Parathyroid adenoma (tissue), 2 donors: ENCODE results near the gene SOS1.

Experiments
- H2AFZ ChIP-seq: fragments of 300-600 bp; sonication (generic); one replicate; pipeline ENCODE4 v1.7.0; 2017; ENCODE audit warnings: antibody characterized with exemption, mild to moderate bottlenecking
- H3K27ac ChIP-seq: fragments of 300-600 bp; sonication (generic); one replicate; pipeline ENCODE4 v1.7.0; 2017
- H3K27me3 ChIP-seq: fragments of 300-600 bp; sonication (generic); one replicate; pipeline ENCODE4 v1.7.0; 2017; ENCODE audit warnings: low read length; ENCODE audit not compliant: control insufficient read depth, insufficient read depth
- H3K36me3 ChIP-seq: fragments of 300-600 bp; sonication (generic); one replicate; pipeline ENCODE4 v1.7.0; 2017; ENCODE audit warnings: low read length; ENCODE audit not compliant: control insufficient read depth, insufficient read depth
- H3K4me1 ChIP-seq: fragments of 300-600 bp; sonication (generic); one replicate; pipeline ENCODE4 v1.7.0; 2017; ENCODE audit warnings: control low read depth
- H3K4me2 ChIP-seq: fragments of 300-600 bp; sonication (generic); one replicate; pipeline ENCODE4 v1.7.0; 2017; ENCODE audit warnings: low read length
- H3K4me3 ChIP-seq: fragments of 300-600 bp; sonication (generic); one replicate; pipeline ENCODE4 v1.7.0; 2017; ENCODE audit warnings: low read depth, low read length
- H3K79me2 ChIP-seq: fragments of 300-600 bp; sonication (generic); one replicate; pipeline ENCODE4 v1.7.0; 2017; ENCODE audit warnings: control low read depth
- H3K9ac ChIP-seq: fragments of 300-600 bp; sonication (generic); one replicate; pipeline ENCODE4 v1.7.0; 2017; ENCODE audit warnings: mild to moderate bottlenecking
- H3K9me3 ChIP-seq: fragments of 300-600 bp; sonication (generic); one replicate; pipeline ENCODE4 v1.7.0; 2017; ENCODE audit warnings: low read length; ENCODE audit not compliant: control insufficient read depth
- TF ChIP-seq, protein P1 (sequence below): fragments of 300-600 bp; sonication (generic); IDR thresholded peaks from one replicate; pipeline ENCODE4 v1.7.0; 2017; ENCODE audit warnings: antibody characterized with exemption, mild to moderate bottlenecking
- donor health status: primary hyperparathyroidism.

Gene SOS1

DNA sequence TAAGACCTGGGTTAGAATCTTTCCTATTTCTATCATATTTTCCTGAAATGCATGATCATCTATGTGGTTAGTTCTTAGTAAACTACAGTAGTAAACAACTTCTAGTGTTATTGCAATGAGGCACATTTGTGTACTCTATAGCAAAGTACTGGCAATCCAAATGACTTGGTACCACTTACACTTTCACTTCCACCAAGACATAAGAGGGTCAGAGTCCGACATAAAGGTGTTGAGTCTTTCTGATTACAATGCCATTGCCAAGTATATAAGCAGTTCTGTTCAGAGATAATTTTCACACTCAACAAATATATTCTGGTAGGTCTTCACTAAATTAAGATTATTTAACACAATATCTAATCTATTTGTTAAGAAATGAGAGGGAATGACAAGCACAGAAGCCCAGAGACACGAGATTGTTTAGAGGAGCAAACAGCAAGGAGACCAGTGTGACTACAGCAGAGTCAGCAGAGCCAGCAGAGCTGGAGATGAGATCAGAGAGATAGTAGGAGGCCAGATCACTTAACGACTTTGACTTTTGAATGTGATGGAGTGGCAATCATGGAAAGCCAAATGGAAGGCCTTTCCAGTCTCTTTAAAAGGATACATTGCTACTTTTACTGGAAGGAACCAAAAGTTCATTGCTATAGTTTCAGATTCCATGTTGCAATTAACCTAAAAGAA, 27.5 kb downstream of the SOS1 start:
- Histone ChIP-seq H3K9me3 (no peaks in the 10 kb centered on the region), H3K79me2 (peaks cover 46% of the 10 kb centered on the region), H3K27ac (no peak overlapping the region), H2AFZ (no peak overlapping the region), H3K4me1 (peaks cover 18% of the 10 kb centered on the region), H3K9ac (no peak overlapping the region), H3K36me3 (no peaks in the 10 kb centered on the region), H3K4me2 (no peak overlapping the region), H3K4me3 (no peak overlapping the region), H3K27me3 (no peaks in the 10 kb centered on the region)
- TF ChIP-seq, protein P1, sequence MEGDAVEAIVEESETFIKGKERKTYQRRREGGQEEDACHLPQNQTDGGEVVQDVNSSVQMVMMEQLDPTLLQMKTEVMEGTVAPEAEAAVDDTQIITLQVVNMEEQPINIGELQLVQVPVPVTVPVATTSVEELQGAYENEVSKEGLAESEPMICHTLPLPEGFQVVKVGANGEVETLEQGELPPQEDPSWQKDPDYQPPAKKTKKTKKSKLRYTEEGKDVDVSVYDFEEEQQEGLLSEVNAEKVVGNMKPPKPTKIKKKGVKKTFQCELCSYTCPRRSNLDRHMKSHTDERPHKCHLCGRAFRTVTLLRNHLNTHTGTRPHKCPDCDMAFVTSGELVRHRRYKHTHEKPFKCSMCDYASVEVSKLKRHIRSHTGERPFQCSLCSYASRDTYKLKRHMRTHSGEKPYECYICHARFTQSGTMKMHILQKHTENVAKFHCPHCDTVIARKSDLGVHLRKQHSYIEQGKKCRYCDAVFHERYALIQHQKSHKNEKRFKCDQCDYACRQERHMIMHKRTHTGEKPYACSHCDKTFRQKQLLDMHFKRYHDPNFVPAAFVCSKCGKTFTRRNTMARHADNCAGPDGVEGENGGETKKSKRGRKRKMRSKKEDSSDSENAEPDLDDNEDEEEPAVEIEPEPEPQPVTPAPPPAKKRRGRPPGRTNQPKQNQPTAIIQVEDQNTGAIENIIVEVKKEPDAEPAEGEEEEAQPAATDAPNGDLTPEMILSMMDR: no peak

DNA sequence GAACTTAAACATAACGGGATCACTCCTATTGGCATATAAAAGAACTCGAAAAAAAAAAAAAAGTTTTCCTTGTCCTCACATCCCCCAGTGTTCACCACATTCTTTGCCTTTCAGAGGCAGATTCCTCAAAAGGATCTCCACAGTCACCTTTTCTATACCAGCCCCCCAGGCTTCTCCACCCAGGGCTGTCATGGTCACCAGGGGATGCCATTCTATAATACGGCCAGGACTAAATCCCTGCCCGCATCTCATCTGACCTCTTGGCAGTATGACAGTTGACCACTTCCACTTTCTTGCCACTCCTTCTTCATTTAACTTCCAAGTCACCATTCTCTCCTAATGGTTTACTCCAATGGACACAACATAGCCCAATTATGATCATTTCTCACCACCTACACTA, 29.3 kb downstream of the SOS1 start:
- H3K36me3 ChIP-seq: no peaks in the 10 kb centered on the region
- no peak overlapping the region for H2AFZ ChIP-seq
- TF ChIP-seq, protein P1: no peak
- no peak overlapping the region for H3K4me2 ChIP-seq
- H3K4me3 ChIP-seq: no peak overlapping the region
- no peak overlapping the region for H3K27ac ChIP-seq
- H3K27me3 ChIP-seq: no peaks in the 10 kb centered on the region
- H3K9me3 ChIP-seq: no peaks in the 10 kb centered on the region
- no peak overlapping the region for H3K9ac ChIP-seq
- peaks cover 45% of the 10 kb centered on the region for H3K79me2 ChIP-seq
- peaks cover 18% of the 10 kb centered on the region for H3K4me1 ChIP-seq

DNA sequence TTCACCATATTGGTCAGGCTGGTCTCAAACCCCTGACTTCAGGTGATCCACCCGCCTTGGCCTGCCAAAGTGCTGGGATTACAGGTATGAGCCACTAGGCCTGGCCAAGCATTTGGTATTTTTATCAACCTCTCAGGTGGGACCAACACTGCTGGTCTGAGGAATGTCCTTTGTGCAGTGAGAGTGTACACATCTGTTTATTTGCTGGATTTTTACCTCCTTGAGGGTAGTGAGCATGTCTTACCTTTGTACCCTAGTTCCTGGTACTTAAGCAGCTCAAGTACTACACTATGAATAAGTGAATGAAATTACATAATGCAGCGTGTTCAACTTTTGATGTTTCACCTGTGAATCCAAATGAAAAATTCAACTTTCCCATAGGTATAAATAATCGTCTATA, 29.8 kb downstream of the SOS1 start:
- no peaks in the 10 kb centered on the region for H3K36me3 ChIP-seq
- no peak overlapping the region for H3K9ac ChIP-seq
- H3K9me3 ChIP-seq: no peaks in the 10 kb centered on the region
- H3K4me1 ChIP-seq: peaks cover 18% of the 10 kb centered on the region
- H3K27me3 ChIP-seq: no peaks in the 10 kb centered on the region
- no peak overlapping the region for H3K4me2 ChIP-seq
- TF ChIP-seq, protein P1: no peak
- H2AFZ ChIP-seq: no peak overlapping the region
- H3K79me2 ChIP-seq: peaks cover 43% of the 10 kb centered on the region
- H3K4me3 ChIP-seq: no peak overlapping the region
- H3K27ac ChIP-seq: no peak overlapping the region

DNA sequence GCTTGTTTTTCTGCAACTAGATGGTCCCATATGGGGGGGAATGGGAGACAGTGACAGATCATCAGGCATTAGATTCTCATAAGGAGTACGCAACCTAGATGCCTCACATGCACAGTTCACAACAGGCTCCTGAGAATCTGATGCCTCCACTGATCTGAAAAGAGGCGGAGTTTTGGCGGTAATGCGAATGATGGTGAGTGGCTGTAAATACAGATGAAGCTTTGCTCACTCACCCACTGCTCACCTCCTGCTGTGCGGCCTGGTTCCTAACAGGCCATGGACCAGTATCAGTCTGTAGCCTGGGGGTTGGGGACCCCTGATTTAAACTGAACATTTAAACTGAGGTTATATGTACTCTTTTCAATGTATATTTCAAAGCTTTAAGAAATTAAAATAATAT, 40.7 kb downstream of the SOS1 start:
- Histone ChIP-seq H3K4me1 (no peaks in the 10 kb centered on the region), H3K79me2 (peaks cover 20% of the 10 kb centered on the region), H3K27me3 (no peaks in the 10 kb centered on the region), H2AFZ (no peak overlapping the region), H3K4me2 (no peak overlapping the region), H3K36me3 (no peaks in the 10 kb centered on the region), H3K4me3 (no peak overlapping the region), H3K9me3 (no peaks in the 10 kb centered on the region), H3K9ac (no peak overlapping the region), H3K27ac (no peak overlapping the region)
- TF ChIP-seq, protein P1: no peak

DNA sequence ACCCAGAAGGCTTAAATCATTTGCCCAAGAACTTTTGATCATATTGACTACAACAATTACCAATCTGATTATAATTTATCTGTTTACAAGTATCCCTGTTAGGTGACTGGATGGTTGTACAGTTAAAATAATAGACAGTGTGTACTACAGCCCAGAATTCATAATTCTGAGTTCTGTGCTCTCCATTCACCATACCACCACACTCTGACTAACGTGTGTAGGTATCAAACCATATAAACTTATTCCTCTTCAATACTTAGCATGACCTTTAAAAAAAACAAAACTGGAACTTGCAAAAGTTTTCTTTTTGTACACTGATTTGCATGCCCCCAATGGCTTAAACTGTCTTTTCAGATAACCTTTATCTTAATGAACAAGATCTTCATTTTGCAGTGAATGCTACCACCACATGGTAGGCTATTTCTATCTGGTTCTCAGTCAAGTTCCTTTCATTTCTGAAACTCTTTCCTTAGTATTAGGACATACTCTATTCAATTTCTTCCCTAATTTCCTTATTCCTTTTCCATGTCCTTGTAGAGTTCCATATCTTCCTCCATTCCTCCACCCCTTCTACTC, 50.9 kb downstream of the SOS1 start:
- Histone ChIP-seq H3K4me1 (no peaks in the 10 kb centered on the region), H3K36me3 (no peaks in the 10 kb centered on the region), H3K27me3 (no peaks in the 10 kb centered on the region), H3K79me2 (peaks cover 24% of the 10 kb centered on the region), H2AFZ (no peak overlapping the region), H3K9me3 (no peaks in the 10 kb centered on the region), H3K9ac (no peak overlapping the region), H3K4me3 (no peak overlapping the region), H3K27ac (no peak overlapping the region), H3K4me2 (no peak overlapping the region)
- TF ChIP-seq, protein P1: no peak
